GM12878 (cell line): ENCODE results near the gene SLC6A11. TPM values are rescaled to one million over a fixed set of nuclear protein-coding genes. Genes with fewer than 3 reads are reported as not detected.

Experiments
- ATAC-seq: fragments of 200-7000 bp; cut with Tn5 transposase; 3 replicates; pipeline ENCODE4 v1.9.1; 2020; ENCODE audit warnings: mild to moderate bottlenecking, moderate library complexity
- BruUV-seq: library from RNA; stranded (reverse); fragments of 400-500 nt; replicated peaks from 2 replicates; lab custom pipeline; 2021; lab: Mats Ljungman, UMichigan
- CTCF ChIA-PET: fragments of 300-600 bp; sonication (Branson Sonifier 250); formaldehyde crosslinking; extraction: SDS; loops from one replicate; lab custom pipeline; 2021; ENCODE audit warnings: inconsistent platforms; lab: Yijun Ruan, JAX
- POLR2A ChIA-PET: fragments of 350-600 bp; formaldehyde crosslinking; extraction: SDS; loops from one replicate; lab custom pipeline; 2021; ENCODE audit warnings: inconsistent platforms; lab: Charles Lee
- RAD21 ChIA-PET: fragments of 300-600 bp; sonication (Branson Sonifier 250); formaldehyde crosslinking; loops from one replicate; lab custom pipeline; 2023; ENCODE audit warnings: antibody characterized with exemption; ENCODE audit not compliant: unreplicated experiment; lab: Charles Lee
- SMC1A ChIA-PET: fragments of 300-600 bp; sonication (Branson Sonifier 250); formaldehyde crosslinking; loops from one replicate; lab custom pipeline; 2023; ENCODE audit not compliant: unreplicated experiment, uncharacterized antibody; lab: Charles Lee
- DNase-seq: peaks from one replicate; pipeline ENCODE4 v3.0.0-alpha.2; 2011; ENCODE audit warnings: low read depth, low spot score
- FAIRE-seq: peaks from 3 replicates; lab custom pipeline; 2011; peaks lifted over from hg19 to GRCh38; lab: Jason Lieb, UNC
- H2AFZ ChIP-seq: 2 replicates; pipeline ENCODE4 v1.6.0; 2011; ENCODE audit warnings: low read depth, low read length, control low read depth; ENCODE audit not compliant: control insufficient read depth
- H3K27ac ChIP-seq: 2 replicates; pipeline ENCODE4 v1.5.1; 2011; ENCODE audit warnings: control low read depth; ENCODE audit not compliant: control insufficient read depth, insufficient read depth
- H3K27me3 ChIP-seq, 2 experiments: replicated peaks in 1 of 2; 2 replicates each; pipeline versions ENCODE4 v1.6.0 to v1.6.1; 2011; ENCODE audit warnings: low read length in 1 of 2; ENCODE audit not compliant: control insufficient read depth in 2 of 2, insufficient read depth in 2 of 2
- H3K36me3 ChIP-seq, 2 experiments: 2 replicates each; pipeline ENCODE4 v1.5.1; 2011; ENCODE audit warnings: low read length in 1 of 2; ENCODE audit not compliant: control insufficient read depth in 2 of 2, insufficient read depth in 2 of 2
- H3K4me1 ChIP-seq: 2 replicates; pipeline ENCODE4 v1.6.1; 2011; ENCODE audit warnings: mild to moderate bottlenecking, low read length, moderate library complexity, mixed read lengths; ENCODE audit not compliant: control insufficient read depth, insufficient read depth
- H3K4me2 ChIP-seq: 2 replicates; pipeline ENCODE4 v1.6.0; 2011; ENCODE audit warnings: control low read depth; ENCODE audit not compliant: control insufficient read depth, insufficient read depth
- H3K4me3 ChIP-seq: fragments of 200-600 bp; sonication (generic); 2 replicates; pipeline ENCODE4 v1.5.1; 2016
- H3K79me2 ChIP-seq: 2 replicates; pipeline ENCODE4 v1.6.0; 2011; ENCODE audit warnings: low read length; ENCODE audit not compliant: control insufficient read depth, insufficient read depth
- H3K9ac ChIP-seq: 2 replicates; pipeline ENCODE4 v1.8.0; 2011; ENCODE audit warnings: low read length, control low read depth, mixed read lengths; ENCODE audit not compliant: control insufficient read depth, insufficient read depth
- H3K9me3 ChIP-seq: replicated peaks from 3 replicates; pipeline ENCODE4 v1.5.1; 2011; ENCODE audit warnings: mild to moderate bottlenecking, low read length; ENCODE audit not compliant: control insufficient read depth, insufficient read depth
- H4K20me1 ChIP-seq: 2 replicates; pipeline ENCODE4 v1.6.0; 2011; ENCODE audit not compliant: control insufficient read depth, insufficient read depth
- CTCF ChIP-seq, 3 experiments: IDR thresholded peaks in 2 of 3; conservative IDR thresholded peaks in 1 of 3; 2 replicates each; pipeline ENCODE4 v1.5.1; 2011; ENCODE audit warnings: low read depth in 3 of 3, low read length in 3 of 3, mild to moderate bottlenecking in 3 of 3, control low read depth in 2 of 3, moderate library complexity in 2 of 3, inconsistent platforms in 1 of 3, mixed read lengths in 1 of 3; ENCODE audit not compliant: control insufficient read depth in 2 of 3, insufficient read depth in 1 of 3; ENCODE audit errors: extremely low read depth in 1 of 3
- EGR1 ChIP-seq, 2 experiments: IDR thresholded peaks; 1 replicate in 1 of 2; 2 replicates in 1 of 2; pipeline ENCODE4 v1.6.1; 2011 to 2012; ENCODE audit warnings: low read depth in 2 of 2, low read length in 2 of 2, borderline replicate concordance in 1 of 2, mild to moderate bottlenecking in 1 of 2, moderate library complexity in 1 of 2
- PKNOX1 ChIP-seq: fragments of 450-650 bp; IDR thresholded peaks from 2 replicates; pipeline ENCODE4 v1.6.1; 2016; ENCODE audit warnings: mild to moderate bottlenecking
- WGBS: methylation state at CpG from one replicate; pipeline ENCODE4 v1.1.6; 2016; ENCODE audit warnings: low lambda C conversion rate; ENCODE audit not compliant: insufficient replicate concordance, insufficient coverage; ENCODE audit errors: missing lambda C conversion rate; 5-methylcytosine and 5-hydroxymethylcytosine counted together
- in situ Hi-C: fragments of 300-500 bp; cut with MboI; formaldehyde crosslinking; loops from 9 replicates; pipeline ENCODE4 v1.14.3; 2018; ENCODE audit warnings: mixed read lengths
- intact Hi-C: fragments of 100-400 bp; cut with micrococcal nuclease; formaldehyde crosslinking; loops from one replicate; pipeline ENCODE4 v1.14.2; 2022; ENCODE audit not compliant: unreplicated experiment
- polyA plus RNA-seq, 11 experiments: library from polyadenylated mRNA; depleted of rRNA in 4 of 11; unstranded in 6 of 11; stranded (reverse) in 5 of 11; fragments of >200 nt; fragmentation: Nextera tagmentation in 4 of 11; fragmentation: Illumina TruSeq in 1 of 11; extraction: Ambion mirVana in 4 of 11; extraction: Trizol in 1 of 11; gene quantifications; 1 replicate in 1 of 11; 2 replicates in 10 of 11; pipeline versions ENCODE4 v1.2.1 to v1.2.3, GENCODE V29; 2011 to 2016; ENCODE audit warnings: inconsistent platforms in 2 of 11, missing spikeins in 2 of 11, low read depth in 1 of 11
- total RNA-seq, 4 experiments: library from RNA; depleted of rRNA in 3 of 4; stranded (reverse); fragments of >200 nt in 3 of 4; fragmentation: Illumina TruSeq in 1 of 4; extraction: Trizol in 1 of 4; gene quantifications; 2 replicates each; pipeline versions ENCODE4 v1.2.1 to v1.2.3, GENCODE V29; 2013 to 2021

Gene SLC6A11
- total and polyA plus RNA-seq, 10 of the 15 experiments (the other 5 are each of a cell fraction or from before 2014, with no cell fraction given) = not detected

- TF ChIP-seq EGR1 (IDR thresholded peaks at IDR 0.05; ENCODE audit: borderline replicate concordance in 1 of 2, low read depth in 2 of 2, low read length in 2 of 2) (no peak), PKNOX1 (peak; percentile 45; the same call in 1 of the 2 replicates), CTCF (IDR thresholded peaks at IDR 0.05 in 2 of 3, conservative IDR thresholded peaks at IDR 0.05 in 1 of 3; ENCODE audit: control insufficient read depth in 2 of 3, extremely low read depth in 1 of 3, insufficient read depth in 1 of 3, low read depth in 3 of 3, low read length in 3 of 3) (peak in 2 of 3 experiments; percentile 4 to 22; a peak in 1 of 6 replicates)
- in situ Hi-C loops (no loop called here), intact Hi-C loops (no loop called here)
- H3K79me2 ChIP-seq = no peaks in the 10 kb centered on the region
- ATAC-seq (no peak), DNase-seq (no peak), FAIRE-seq (no peak)
- ChIA-PET SMC1A (no interaction called here), RAD21 (no interaction called here), CTCF (interaction anchor here (0.7 kb wide), 1 partner anchor 725 kb away, joined by 3 read pairs; no protein-coding TSS in a partner anchor), POLR2A (no interaction called here)
- no peak overlapping the region for H3K4me3 ChIP-seq
- H3K36me3 ChIP-seq = no peaks in the 10 kb centered on the region
- H3K27me3 ChIP-seq = no peaks in the 10 kb centered on the region; a peak in 1 of 4 replicates
- H3K9ac ChIP-seq = no peak overlapping the region
- H2AFZ ChIP-seq = no peak overlapping the region
- no TSS peak for BruUV-seq
- no peak overlapping the region for H3K27ac ChIP-seq
- no peak overlapping the region for H3K4me2 ChIP-seq
- no peaks in the 10 kb centered on the region for H4K20me1 ChIP-seq
- H3K9me3 ChIP-seq = no peaks in the 10 kb centered on the region
- 13% methylated on average over 8 of the region's 8 CpGs for WGBS
- no peaks in the 10 kb centered on the region for H3K4me1 ChIP-seq
Observed at GRCh38 chr3:10855871-10856662, 40.0 kb downstream of the SLC6A11 start.
